GM18858 (cell line): ENCODE measurements around the gene PIGQ.

ENCODE experiments used
- ATAC-seq: cut with Tn5 transposase; IDR thresholded peaks from one replicate; pipeline ENCODE4 v1.9.1; 2021; ENCODE audit not compliant: unreplicated experiment

PIGQ gene

GRCh38 chr16:569445-570254, at the start of gene PIGQ:
TSS of gene PIGQ (plus strand) at chr16:569968. CDS start at chr16:574075, 4,107 bp downstream.
- ATAC-seq: no peak

GRCh38 chr16:520847-521246, 48.9 kb upstream of the PIGQ start:
- no peak for ATAC-seq

DNA sequence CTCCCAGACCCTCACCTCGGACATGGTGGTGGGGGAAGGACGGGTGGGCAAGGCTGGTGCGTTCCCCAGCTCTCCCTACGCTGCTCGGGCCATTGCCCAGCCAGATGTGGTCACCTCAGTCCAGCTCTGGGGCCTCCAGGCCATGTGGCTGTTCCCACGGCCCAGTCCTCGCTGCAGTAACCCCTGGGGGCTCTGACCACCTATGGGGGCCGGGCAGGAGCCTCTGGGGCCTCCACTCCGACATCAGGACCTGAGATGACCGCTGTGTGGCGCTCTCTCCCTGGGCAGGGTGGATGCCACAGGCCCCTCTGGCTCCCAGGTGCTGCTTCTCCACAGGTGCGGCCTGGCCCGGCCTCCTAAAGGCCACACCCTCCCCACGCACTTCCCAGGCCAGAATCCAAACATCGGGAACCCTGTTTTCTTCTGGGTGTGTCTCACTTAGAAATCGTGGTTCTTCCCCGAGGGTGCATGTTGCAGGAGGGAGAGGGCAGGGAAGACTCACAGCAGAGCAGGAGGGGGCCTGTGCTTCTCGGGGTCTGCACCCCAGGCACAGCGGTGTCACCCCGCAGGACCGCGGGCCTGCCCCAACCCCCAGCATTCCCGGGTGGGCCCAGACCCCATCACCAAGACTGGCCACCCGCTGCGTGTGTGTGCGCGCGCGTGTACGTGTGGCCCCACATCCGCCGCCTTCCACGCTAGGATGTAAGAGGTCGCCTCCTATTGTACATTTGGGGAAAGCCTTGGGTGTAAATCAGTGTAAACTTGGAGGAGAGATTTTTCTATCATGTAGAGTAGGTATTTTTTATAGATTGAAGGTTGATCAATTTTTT, 48.2 kb upstream of the PIGQ start:
- ATAC-seq: no peak

- ATAC-seq: no peak
Measured at GRCh38 chr16:522320-523096, 47.3 kb upstream of the PIGQ start.

DNA sequence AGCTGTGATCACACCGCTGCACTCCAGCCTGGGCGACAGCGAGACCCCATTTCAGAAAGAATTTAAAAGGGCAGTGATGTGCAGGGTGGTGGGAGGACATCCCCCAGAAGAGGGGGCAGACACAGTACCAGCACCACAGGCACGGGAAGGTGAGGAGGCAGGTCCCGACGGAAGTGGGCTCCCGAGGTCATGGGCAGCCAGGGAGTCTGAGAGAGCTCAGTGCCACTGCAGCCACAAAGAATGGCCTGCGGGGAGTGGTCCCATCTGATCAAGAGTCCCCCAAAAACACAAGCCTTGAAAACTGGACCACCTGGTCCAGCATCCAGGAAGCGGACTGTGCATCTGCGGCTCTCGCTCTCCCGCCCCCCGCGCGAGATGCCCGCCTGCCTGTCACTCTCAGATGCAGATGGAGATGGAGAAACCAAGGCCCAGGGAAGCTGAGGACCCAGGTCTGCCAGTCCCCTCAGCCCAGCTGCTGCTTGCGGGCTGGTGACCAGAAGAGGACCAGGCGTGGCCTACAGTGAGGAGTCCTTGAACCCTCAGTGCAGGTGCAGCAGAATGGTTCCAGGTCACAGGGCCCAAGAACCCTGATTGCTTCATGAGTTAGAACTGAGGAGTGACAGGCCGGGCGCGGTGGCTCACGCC, 46.5 kb upstream of the PIGQ start:
- ATAC-seq: no peak

GRCh38 chr16:524274-525040, 45.3 kb upstream of the PIGQ start:
- ATAC-seq: no peak

DNA sequence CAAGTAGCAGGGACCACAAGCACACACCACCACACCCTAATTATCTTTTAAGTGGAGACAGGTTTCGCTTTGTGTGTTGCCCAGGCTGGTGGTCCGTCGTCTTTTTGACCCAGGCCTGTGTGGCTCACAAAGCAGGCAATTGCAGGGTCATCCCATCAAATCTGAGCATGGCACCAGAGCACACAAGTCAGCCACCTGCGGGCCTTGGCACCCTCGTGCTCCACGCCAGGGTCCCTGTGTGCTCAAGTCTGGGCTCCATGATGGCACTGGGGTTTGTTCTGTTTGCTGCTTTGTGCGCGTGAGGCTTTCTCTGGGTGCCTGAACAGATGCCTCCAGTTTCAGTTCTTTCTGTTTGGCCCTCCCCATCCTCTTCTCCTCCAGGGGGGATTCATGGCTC, 44.6 kb upstream of the PIGQ start:
- ATAC-seq: no peak

- no peak for ATAC-seq
Measured at GRCh38 chr16:525520-526180, 44.1 kb upstream of the PIGQ start.

GRCh38 chr16:526181-527014, 43.4 kb upstream of the PIGQ start:
- ATAC-seq: no peak

GRCh38 chr16:527015-527903, 42.5 kb upstream of the PIGQ start, which contains the start of gene CAPN15:
TSS of gene CAPN15 (plus strand) at chr16:527712. CDS start at chr16:546839, 19,127 bp downstream.
- peak; percentile 51 for ATAC-seq

- peak; percentile 6 for ATAC-seq
Measured at GRCh38 chr16:528111-529011, 41.4 kb upstream of the PIGQ start.

DNA sequence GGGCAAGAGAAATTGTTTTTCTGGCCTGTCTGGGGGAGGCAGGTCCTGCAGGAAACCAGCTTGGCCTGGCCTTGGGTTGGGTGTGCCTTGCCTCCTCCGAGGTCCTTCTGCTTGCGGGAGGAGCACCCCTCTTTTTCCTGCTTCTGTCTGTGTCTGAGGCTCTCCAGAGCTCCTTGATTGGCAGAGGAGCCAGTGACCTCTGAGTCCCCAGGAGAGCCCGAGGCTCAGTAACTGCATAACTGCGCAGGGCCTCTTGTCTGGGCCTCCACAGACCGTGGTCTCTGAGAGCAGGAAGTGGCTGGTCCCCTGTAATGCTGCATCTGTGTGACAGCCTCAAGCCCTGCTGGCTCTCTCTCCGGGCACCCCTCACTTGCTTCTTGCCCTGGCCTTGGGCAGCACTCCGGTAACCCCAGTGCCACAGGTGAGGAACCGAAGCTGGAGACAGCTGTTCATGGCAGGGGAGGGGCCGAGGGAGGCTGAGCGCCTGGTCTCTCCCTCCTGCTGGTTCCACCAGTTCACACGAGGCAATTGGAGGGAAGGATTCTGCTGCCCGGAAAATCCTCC, 40.7 kb upstream of the PIGQ start:
- ATAC-seq: no peak

- ATAC-seq: no peak
Measured at GRCh38 chr16:530111-530817, 39.5 kb upstream of the PIGQ start.

DNA sequence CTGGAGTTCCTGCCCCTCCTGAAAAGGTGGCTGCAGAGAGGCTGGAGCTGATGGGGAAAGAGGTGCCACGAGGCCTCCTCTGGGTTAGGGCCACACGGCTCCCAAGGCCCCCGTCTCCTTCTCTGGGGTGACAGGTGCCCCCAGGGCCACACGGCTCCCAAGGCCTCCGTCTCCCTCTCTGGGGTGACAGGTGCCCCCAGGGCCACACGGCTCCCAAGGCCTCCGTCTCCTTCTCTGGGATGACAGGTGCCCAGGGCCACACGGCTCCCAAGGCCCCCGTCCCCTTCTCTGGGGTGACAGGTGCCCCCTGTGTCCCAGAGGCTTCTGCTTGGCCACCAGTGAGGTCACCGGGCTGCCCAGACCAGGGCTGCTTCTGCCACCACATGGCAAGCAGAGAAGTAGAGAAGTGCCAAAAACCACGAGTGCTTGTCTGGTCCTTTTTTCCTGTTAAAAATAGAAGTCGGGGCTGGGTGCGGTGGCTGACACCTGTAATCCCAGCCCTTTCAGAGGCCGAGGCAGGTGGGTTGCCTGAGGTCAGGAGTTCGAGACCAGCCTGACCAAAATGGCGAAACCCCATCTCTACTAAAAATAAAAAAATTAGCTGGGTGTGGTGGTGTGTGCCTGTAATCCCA, 38.2 kb upstream of the PIGQ start:
- ATAC-seq: no peak
